Fibroblast of mammary gland (primary cell): ENCODE measurements around the gene ARHGEF10L.

Source experiments
- DNase-seq: peaks from one replicate; pipeline ENCODE4 v3.0.0-alpha.2; 2010; ENCODE audit warnings: low read depth
- H3K4me3 ChIP-seq: 2 replicates; pipeline ENCODE4 v1.5.1; 2011; ENCODE audit warnings: low read depth, mild to moderate bottlenecking, low read length, moderate library complexity; ENCODE audit not compliant: control insufficient read depth
- CTCF ChIP-seq: conservative IDR thresholded peaks from 2 replicates; pipeline ENCODE4 v1.5.1; 2011; ENCODE audit warnings: low read depth, low read length, inconsistent platforms; ENCODE audit not compliant: control insufficient read depth, insufficient read depth

ARHGEF10L gene

DNA sequence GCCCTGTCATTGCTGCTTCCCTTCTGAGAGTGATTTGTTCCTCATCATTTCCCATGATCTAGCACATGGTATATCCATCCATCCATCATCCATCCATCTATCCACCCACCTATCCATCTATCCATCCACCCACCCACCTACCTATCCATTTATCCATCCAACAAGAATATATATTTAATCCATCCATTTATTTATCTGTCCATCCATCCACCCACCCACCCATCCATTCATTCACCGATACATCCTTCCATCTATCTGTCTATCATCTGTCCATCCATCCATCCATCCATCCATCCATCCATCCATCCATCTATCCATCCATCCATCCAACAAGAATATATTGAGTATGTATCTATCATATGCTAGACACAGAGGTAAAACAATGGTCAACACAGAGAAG is 115.7 kb downstream of the ARHGEF10L start:
- DNase-seq = no peak
- no peak overlapping the region for H3K4me3 ChIP-seq
- TF ChIP-seq CTCF = no peak

- no peak overlapping the region for H3K4me3 ChIP-seq
- no peak for DNase-seq
- no peak for TF ChIP-seq CTCF
Observed at GRCh38 chr1:17655922-17656321, 116.4 kb downstream of the ARHGEF10L start.

- DNase-seq = no peak
- no peak for TF ChIP-seq CTCF
- no peak overlapping the region for H3K4me3 ChIP-seq
Observed at GRCh38 chr1:17657436-17657835, 117.9 kb downstream of the ARHGEF10L start.

DNA sequence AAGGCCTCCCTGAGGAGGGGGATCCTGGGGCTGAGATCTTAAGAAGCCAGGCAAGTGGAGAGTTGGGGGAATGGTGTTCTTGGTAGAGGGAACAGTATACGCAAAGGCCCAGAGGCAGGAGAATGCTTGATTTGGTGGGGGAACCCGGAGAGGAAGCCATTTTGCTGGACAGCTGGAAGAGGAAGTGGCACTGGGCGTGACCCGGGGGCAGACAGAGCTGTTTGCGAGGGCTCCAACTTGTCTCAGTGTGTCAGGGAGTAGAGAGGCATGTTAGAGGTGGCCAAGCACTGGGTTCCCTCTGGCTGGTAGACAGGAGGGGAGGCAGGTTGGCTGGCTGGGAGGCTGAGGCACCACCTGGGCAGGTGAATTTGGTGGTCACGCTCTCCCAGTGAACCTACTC is 119.3 kb downstream of the ARHGEF10L start:
- DNase-seq = no peak
- no peak for TF ChIP-seq CTCF
- H3K4me3 ChIP-seq = no peak overlapping the region

DNA sequence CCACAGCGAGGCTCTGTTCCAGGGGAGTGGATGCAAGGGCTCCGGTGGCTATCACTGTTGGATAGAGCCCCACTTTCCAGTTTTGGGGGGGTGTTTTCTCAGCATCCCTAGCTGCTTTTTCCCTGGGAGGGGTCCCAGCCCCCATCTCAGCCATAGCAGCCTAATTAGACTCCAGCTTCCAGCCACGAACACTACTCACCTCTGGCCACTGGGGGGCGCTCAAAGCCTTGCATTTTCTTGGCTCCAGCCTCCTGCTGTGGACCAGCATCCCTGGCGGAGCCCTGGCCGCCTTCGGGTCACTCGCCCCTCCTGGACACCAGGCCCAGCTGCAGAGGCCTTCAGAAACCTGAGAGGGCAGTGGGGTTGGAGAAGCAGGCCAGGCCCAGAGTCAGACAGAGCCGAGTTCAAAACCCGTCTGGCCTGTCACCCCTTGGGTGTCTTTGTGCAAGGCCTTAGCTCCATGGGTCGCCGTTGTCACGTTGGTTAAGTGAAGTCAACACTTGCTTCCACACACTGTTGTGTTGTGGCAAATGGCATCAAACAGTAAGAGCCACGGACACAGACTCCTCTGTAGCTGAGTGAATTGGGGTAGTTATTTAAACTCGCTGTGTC is 122.2 kb downstream of the ARHGEF10L start:
- peak; percentile 74 for TF ChIP-seq CTCF
- H3K4me3 ChIP-seq = no peak overlapping the region
- DNase-seq = peak; percentile 50

- DNase-seq = no peak
- no peak for TF ChIP-seq CTCF
- no peak overlapping the region for H3K4me3 ChIP-seq
Observed at GRCh38 chr1:17662296-17662695, 122.8 kb downstream of the ARHGEF10L start.

GRCh38 chr1:17662786-17663185 is 123.3 kb downstream of the ARHGEF10L start:
- no peak for TF ChIP-seq CTCF
- no peak overlapping the region for H3K4me3 ChIP-seq
- DNase-seq = no peak
